ENCODE results near the gene TMOD2. TPM values are rescaled to one million over a fixed set of nuclear protein-coding genes. Genes with fewer than 3 reads are reported as not detected.

TMOD2 gene
- total RNA-seq, 1 donor from 2014 or later: 1.9 TPM

DNA sequence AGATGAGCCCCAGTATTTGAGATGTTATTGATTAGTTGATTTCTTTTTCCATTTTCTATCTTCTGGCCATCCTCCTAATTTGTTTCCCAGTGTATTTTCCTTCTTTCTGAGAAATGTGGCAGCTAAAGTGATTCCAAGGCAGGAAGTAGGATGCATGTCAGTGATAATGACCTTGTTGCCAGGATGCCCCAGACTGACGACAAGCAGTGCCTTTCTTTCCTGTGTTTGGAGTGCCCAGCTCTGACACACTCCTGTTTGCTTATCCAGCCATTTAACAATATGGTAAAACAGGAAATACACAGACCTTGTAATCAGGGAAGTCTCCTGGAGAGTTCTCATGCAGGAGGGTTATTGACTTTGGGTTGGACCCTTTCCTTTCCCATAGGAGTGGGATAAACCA is 20.4 kb downstream of the TMOD2 start:
- Mint-ChIP-seq H3K4me1 (no peaks in the 10 kb centered on the region), H3K27me3 (ENCODE audit: insufficient read depth, low read depth) (peaks cover 6% of the 10 kb centered on the region), H3K36me3 (peaks cover 2% of the 10 kb centered on the region), H3K4me3 (no peak overlapping the region), H3K9me3 (no peaks in the 10 kb centered on the region), H3K27ac (no peak overlapping the region)
- H3K79me2 ChIP-seq (ENCODE audit: low read depth): no peaks in the 10 kb centered on the region
- H3K4me2 ChIP-seq: no peak overlapping the region
- H3K4me1 ChIP-seq: no peaks in the 10 kb centered on the region
- H3K9ac ChIP-seq: no peak overlapping the region
- H3K27me3 ChIP-seq: no peaks in the 10 kb centered on the region
- H4K20me1 ChIP-seq (ENCODE audit: low read depth): no peaks in the 10 kb centered on the region
- H3K9me3 ChIP-seq (ENCODE audit: low read depth): no peaks in the 10 kb centered on the region
- no peak overlapping the region for H3K4me3 ChIP-seq
- H2AFZ ChIP-seq (replicated peaks): no peak overlapping the region
- no peak for TF ChIP-seq CTCF (IDR thresholded peaks at IDR 0.05)
- no peak for TF ChIP-seq EZH2phosphoT487 (IDR thresholded peaks at IDR 0.05)
- no peak for TF ChIP-seq EZH2 (IDR thresholded peaks at IDR 0.05)
- no peak for DNase-seq (ENCODE audit: low spot score)
- H3F3A ChIP-seq (ENCODE audit: low read depth): no peaks in the 10 kb centered on the region
- H3K27ac ChIP-seq: no peak overlapping the region
- no peaks in the 10 kb centered on the region for H3K36me3 ChIP-seq

DNA sequence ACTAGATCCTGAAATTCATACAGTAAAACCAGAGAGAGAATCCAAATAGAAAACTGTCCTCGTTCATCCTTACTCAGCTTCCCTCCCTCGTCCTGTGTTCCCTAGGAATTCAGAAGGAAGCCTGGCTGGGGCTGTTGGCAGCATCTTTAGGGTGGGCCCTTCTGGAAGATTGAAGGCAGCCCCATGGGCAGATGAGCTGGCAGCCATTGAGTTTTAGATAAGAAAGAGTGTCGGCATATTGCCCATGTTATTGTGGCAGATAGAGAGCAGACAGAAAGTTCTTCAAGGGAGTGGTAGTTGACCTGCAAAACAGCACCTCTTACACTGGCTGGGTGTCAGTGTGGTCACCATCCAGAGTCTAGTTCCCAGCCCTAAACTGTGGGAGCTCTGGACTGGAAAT is 23.5 kb downstream of the TMOD2 start:
- H3F3A ChIP-seq (ENCODE audit: low read depth): no peaks in the 10 kb centered on the region
- DNase-seq (ENCODE audit: low spot score): no peak
- no peak overlapping the region for H2AFZ ChIP-seq (replicated peaks)
- H3K36me3 Mint-ChIP-seq: peaks cover 2% of the 10 kb centered on the region
- H3K4me3 ChIP-seq: no peak overlapping the region
- H3K9me3 Mint-ChIP-seq: no peaks in the 10 kb centered on the region
- H3K79me2 ChIP-seq (ENCODE audit: low read depth): no peaks in the 10 kb centered on the region
- H3K9ac ChIP-seq: no peak overlapping the region
- TF ChIP-seq EZH2 (IDR thresholded peaks at IDR 0.05) (no peak), CTCF (IDR thresholded peaks at IDR 0.05) (no peak), EZH2phosphoT487 (IDR thresholded peaks at IDR 0.05) (no peak)
- no peaks in the 10 kb centered on the region for H3K27me3 ChIP-seq
- H3K27ac ChIP-seq: no peak overlapping the region
- peaks cover 8% of the 10 kb centered on the region for H3K27me3 Mint-ChIP-seq (ENCODE audit: insufficient read depth, low read depth)
- H3K27ac Mint-ChIP-seq: no peak overlapping the region
- no peak overlapping the region for H3K4me3 Mint-ChIP-seq
- H3K36me3 ChIP-seq: no peaks in the 10 kb centered on the region
- H3K9me3 ChIP-seq (ENCODE audit: low read depth): no peaks in the 10 kb centered on the region
- H3K4me1 Mint-ChIP-seq: no peaks in the 10 kb centered on the region
- H4K20me1 ChIP-seq (ENCODE audit: low read depth): no peaks in the 10 kb centered on the region
- no peaks in the 10 kb centered on the region for H3K4me1 ChIP-seq
- no peak overlapping the region for H3K4me2 ChIP-seq

GRCh38 chr15:51775967-51776816 is 24.8 kb downstream of the TMOD2 start:
- Mint-ChIP-seq H3K4me1 (no peaks in the 10 kb centered on the region), H3K9me3 (no peaks in the 10 kb centered on the region), H3K27ac (no peak overlapping the region), H3K4me3 (no peak overlapping the region), H3K27me3 (ENCODE audit: insufficient read depth, low read depth) (peaks cover 8% of the 10 kb centered on the region), H3K36me3 (peaks cover 2% of the 10 kb centered on the region)
- H3F3A ChIP-seq (ENCODE audit: low read depth): no peaks in the 10 kb centered on the region
- no peaks in the 10 kb centered on the region for H3K36me3 ChIP-seq
- no peaks in the 10 kb centered on the region for H3K4me1 ChIP-seq
- no peak overlapping the region for H3K4me3 ChIP-seq
- H3K9me3 ChIP-seq (ENCODE audit: low read depth): no peaks in the 10 kb centered on the region
- DNase-seq (ENCODE audit: low spot score): peak; percentile 72
- no peak overlapping the region for H3K27ac ChIP-seq
- H4K20me1 ChIP-seq (ENCODE audit: low read depth): no peaks in the 10 kb centered on the region
- H3K9ac ChIP-seq: no peak overlapping the region
- no peak overlapping the region for H2AFZ ChIP-seq (replicated peaks)
- H3K4me2 ChIP-seq: no peak overlapping the region
- H3K79me2 ChIP-seq (ENCODE audit: low read depth): no peaks in the 10 kb centered on the region
- H3K27me3 ChIP-seq: no peaks in the 10 kb centered on the region
- TF ChIP-seq CTCF (IDR thresholded peaks at IDR 0.05) (peak; percentile 76), EZH2phosphoT487 (IDR thresholded peaks at IDR 0.05) (no peak)
